Lower leg skin (tissue), 3 donors: ENCODE results near the gene ATG4B.

ENCODE experiments used
- POLR2A ChIP-seq, 2 donors: fragments of 450-650 bp; IDR thresholded peaks; one replicate each; pipeline ENCODE4 v1.6.1; 2016 to 2017; ENCODE audit warnings: antibody characterized with exemption in 2 of 2, mild to moderate bottlenecking in 1 of 2, moderate library complexity in 1 of 2
- TF ChIP-seq, protein P1 (sequence below), 3 donors: fragments of 450-650 bp; IDR thresholded peaks; one replicate each; pipeline ENCODE4 v1.5.1; 2016; ENCODE audit warnings: antibody characterized with exemption in 3 of 3, mild to moderate bottlenecking in 3 of 3, moderate library complexity in 2 of 3

GRCh38 chr2:241613017-241613780 is 24.3 kb upstream of the ATG4B start:
- TF ChIP-seq POLR2A (IDR thresholded peaks at IDR 0.05), result no peak
- TF ChIP-seq, protein P1, sequence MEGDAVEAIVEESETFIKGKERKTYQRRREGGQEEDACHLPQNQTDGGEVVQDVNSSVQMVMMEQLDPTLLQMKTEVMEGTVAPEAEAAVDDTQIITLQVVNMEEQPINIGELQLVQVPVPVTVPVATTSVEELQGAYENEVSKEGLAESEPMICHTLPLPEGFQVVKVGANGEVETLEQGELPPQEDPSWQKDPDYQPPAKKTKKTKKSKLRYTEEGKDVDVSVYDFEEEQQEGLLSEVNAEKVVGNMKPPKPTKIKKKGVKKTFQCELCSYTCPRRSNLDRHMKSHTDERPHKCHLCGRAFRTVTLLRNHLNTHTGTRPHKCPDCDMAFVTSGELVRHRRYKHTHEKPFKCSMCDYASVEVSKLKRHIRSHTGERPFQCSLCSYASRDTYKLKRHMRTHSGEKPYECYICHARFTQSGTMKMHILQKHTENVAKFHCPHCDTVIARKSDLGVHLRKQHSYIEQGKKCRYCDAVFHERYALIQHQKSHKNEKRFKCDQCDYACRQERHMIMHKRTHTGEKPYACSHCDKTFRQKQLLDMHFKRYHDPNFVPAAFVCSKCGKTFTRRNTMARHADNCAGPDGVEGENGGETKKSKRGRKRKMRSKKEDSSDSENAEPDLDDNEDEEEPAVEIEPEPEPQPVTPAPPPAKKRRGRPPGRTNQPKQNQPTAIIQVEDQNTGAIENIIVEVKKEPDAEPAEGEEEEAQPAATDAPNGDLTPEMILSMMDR (IDR thresholded peaks at IDR 0.05), result no peak
